Mesenchymal stem cell (in vitro differentiated cells and primary cell): ENCODE measurements around the gene FAM187B.

Source experiments
- DNase-seq: peaks from one replicate; pipeline ENCODE4 v3.0.0-alpha.2; 2013
- H2AFZ ChIP-seq: one replicate; pipeline ENCODE4 v1.6.1; 2013; ENCODE audit warnings: low read depth, mild to moderate bottlenecking, control low read depth, inconsistent platforms, low read length, moderate library complexity
- H2AK5ac ChIP-seq: 2 replicates; pipeline ENCODE4 v1.6.1; 2013; ENCODE audit warnings: low read length, moderate library complexity, mild to moderate bottlenecking, inconsistent platforms; ENCODE audit not compliant: severe bottlenecking
- H2BK120ac ChIP-seq: one replicate; pipeline ENCODE4 v1.6.1; 2013; ENCODE audit warnings: low read depth, mild to moderate bottlenecking, inconsistent platforms, low read length, moderate library complexity
- H2BK12ac ChIP-seq, 2 experiments: one replicate each; pipeline ENCODE4 v1.6.1; 2013; ENCODE audit warnings: inconsistent platforms in 2 of 2, low read length in 2 of 2, mild to moderate bottlenecking in 2 of 2, moderate library complexity in 2 of 2, control low read depth in 1 of 2
- H2BK15ac ChIP-seq: one replicate; pipeline ENCODE4 v1.6.1; 2013; ENCODE audit warnings: mild to moderate bottlenecking, low read depth, inconsistent platforms; ENCODE audit not compliant: poor library complexity, severe bottlenecking
- H2BK5ac ChIP-seq: 2 replicates; pipeline ENCODE4 v1.6.1; 2013; ENCODE audit warnings: low read depth, mild to moderate bottlenecking, low read length, control low read depth, inconsistent platforms; ENCODE audit not compliant: poor library complexity, severe bottlenecking
- H3K14ac ChIP-seq, 2 experiments: one replicate each; pipeline ENCODE4 v1.6.1; 2013; ENCODE audit warnings: inconsistent platforms in 2 of 2, low read length in 2 of 2, control low read depth in 1 of 2, mild to moderate bottlenecking in 1 of 2, moderate library complexity in 1 of 2
- H3K18ac ChIP-seq, 2 experiments: one replicate each; pipeline ENCODE4 v1.6.1; 2013; ENCODE audit warnings: inconsistent platforms in 2 of 2, low read length in 2 of 2, control low read depth in 1 of 2, low read depth in 1 of 2, mild to moderate bottlenecking in 1 of 2
- H3K23ac ChIP-seq, 2 experiments: one replicate each; pipeline ENCODE4 v1.6.1; 2013; ENCODE audit warnings: inconsistent platforms in 2 of 2, low read length in 2 of 2, mild to moderate bottlenecking in 2 of 2, moderate library complexity in 2 of 2, control low read depth in 1 of 2
- H3K27ac ChIP-seq: 2 replicates; pipeline ENCODE4 v1.5.1; 2013; ENCODE audit warnings: mild to moderate bottlenecking, moderate library complexity, low read length, control low read depth, inconsistent platforms; ENCODE audit not compliant: poor library complexity, severe bottlenecking
- H3K27me3 ChIP-seq, 2 experiments: 2 replicates each; pipeline versions ENCODE4 v1.6.1 to v1.7.0; 2013; ENCODE audit warnings: low read length in 2 of 2, mild to moderate bottlenecking in 2 of 2, moderate library complexity in 2 of 2, control low read depth in 1 of 2, inconsistent platforms in 1 of 2; ENCODE audit not compliant: control insufficient read depth in 1 of 2, insufficient read depth in 1 of 2
- H3K36me3 ChIP-seq, 2 experiments: 2 replicates each; pipeline versions ENCODE4 v1.6.1 to v1.7.0; 2013; ENCODE audit warnings: low read length in 2 of 2, control low read depth in 1 of 2, inconsistent platforms in 1 of 2, low read depth in 1 of 2, mild to moderate bottlenecking in 1 of 2; ENCODE audit not compliant: insufficient read depth in 2 of 2, control insufficient read depth in 1 of 2
- H3K4ac ChIP-seq, 2 experiments: one replicate each; pipeline ENCODE4 v1.6.1; 2013; ENCODE audit warnings: inconsistent platforms in 2 of 2, low read length in 2 of 2, mild to moderate bottlenecking in 2 of 2, moderate library complexity in 2 of 2, control low read depth in 1 of 2, low read depth in 1 of 2
- H3K4me1 ChIP-seq: 2 replicates; pipeline ENCODE4 v1.6.1; 2013; ENCODE audit warnings: low read depth, low read length, control low read depth; ENCODE audit not compliant: control insufficient read depth, insufficient read depth
- H3K4me2 ChIP-seq: 2 replicates; pipeline ENCODE4 v1.6.1; 2013; ENCODE audit warnings: low read length, mild to moderate bottlenecking, inconsistent platforms; ENCODE audit not compliant: poor library complexity, severe bottlenecking
- H3K4me3 ChIP-seq, 2 experiments: 2 replicates each; pipeline versions ENCODE4 v1.5.1 to v1.7.0; 2013; ENCODE audit warnings: low read length in 2 of 2, mild to moderate bottlenecking in 2 of 2, control low read depth in 1 of 2, low read depth in 1 of 2; ENCODE audit not compliant: insufficient read depth in 1 of 2
- H3K79me1 ChIP-seq: replicated peaks from 2 replicates; pipeline ENCODE4 v1.6.1; 2013; ENCODE audit warnings: mild to moderate bottlenecking, control low read depth, low read length, inconsistent platforms; ENCODE audit not compliant: poor library complexity, severe bottlenecking
- H3K9ac ChIP-seq: 2 replicates; pipeline ENCODE4 v1.7.0; 2013; ENCODE audit warnings: mild to moderate bottlenecking, low read length, moderate library complexity
- H3K9me3 ChIP-seq: 2 replicates; pipeline ENCODE4 v1.7.0; 2013; ENCODE audit warnings: mild to moderate bottlenecking, low read length; ENCODE audit not compliant: control insufficient read depth
- H4K8ac ChIP-seq: one replicate; pipeline ENCODE4 v1.6.1; 2013; ENCODE audit warnings: inconsistent platforms, mild to moderate bottlenecking, low read length, moderate library complexity
- H4K91ac ChIP-seq: one replicate; pipeline ENCODE4 v1.6.1; 2013; ENCODE audit warnings: mild to moderate bottlenecking, low read length, inconsistent platforms
- WGBS: methylation state at CpG from one replicate; pipeline ENCODE4 v1.1.7; 2013; ENCODE audit warnings: mixed read lengths; 5-methylcytosine and 5-hydroxymethylcytosine counted together

FAM187B gene

GRCh38 chr19:35249848-35250711 lies 21.5 kb upstream of the FAM187B start:
- Histone ChIP-seq H2BK120ac (no peak overlapping the region), H2AK5ac (no peak overlapping the region), H3K79me1 (no peaks in the 10 kb centered on the region), H2BK15ac (no peak overlapping the region), H3K14ac (peak overlapping the region in 1 of 2 experiments; percentile 9), H3K4ac (no peak overlapping the region), H3K9me3 (peaks cover 4% of the 10 kb centered on the region), H4K8ac (no peak overlapping the region), H3K27ac (no peak overlapping the region), H4K91ac (no peak overlapping the region), H3K36me3 (no peaks in the 10 kb centered on the region), H2BK12ac (no peak overlapping the region), H3K23ac (no peak overlapping the region), H3K4me1 (peaks cover 19% of the 10 kb centered on the region), H2AFZ (no peak overlapping the region), H3K4me2 (no peak overlapping the region), H2BK5ac (no peak overlapping the region), H3K27me3 (peaks cover 45 to 67% of the 10 kb centered on the region in 2 experiments), H3K18ac (no peak overlapping the region), H3K9ac (no peak overlapping the region), H3K4me3 (no peak overlapping the region)
- 87% methylated on average over 34 of the region's 34 CpGs for WGBS
- no peak for DNase-seq

GRCh38 chr19:35249146-35249847 lies 20.8 kb upstream of the FAM187B start:
- no peak overlapping the region for H3K4ac ChIP-seq
- no peak overlapping the region for H2BK5ac ChIP-seq
- H2BK15ac ChIP-seq = no peak overlapping the region
- H3K18ac ChIP-seq = no peak overlapping the region
- no peak overlapping the region for H4K8ac ChIP-seq
- peaks cover 19% of the 10 kb centered on the region for H3K4me1 ChIP-seq
- H3K14ac ChIP-seq = no peak overlapping the region
- H2BK120ac ChIP-seq = no peak overlapping the region
- H2AK5ac ChIP-seq = no peak overlapping the region
- no peaks in the 10 kb centered on the region for H3K36me3 ChIP-seq
- 4% methylated on average over 28 of the region's 39 CpGs for WGBS
- H2AFZ ChIP-seq = no peak overlapping the region
- DNase-seq = no peak
- H3K27me3 ChIP-seq = peaks cover 45 to 63% of the 10 kb centered on the region in 2 experiments
- H3K4me3 ChIP-seq = no peak overlapping the region
- H2BK12ac ChIP-seq = no peak overlapping the region
- H3K9me3 ChIP-seq = peaks cover 10% of the 10 kb centered on the region
- H4K91ac ChIP-seq = no peak overlapping the region
- no peak overlapping the region for H3K9ac ChIP-seq
- H3K23ac ChIP-seq = no peak overlapping the region
- H3K4me2 ChIP-seq = peak overlapping the region; percentile 11
- H3K27ac ChIP-seq = no peak overlapping the region
- no peaks in the 10 kb centered on the region for H3K79me1 ChIP-seq

DNA sequence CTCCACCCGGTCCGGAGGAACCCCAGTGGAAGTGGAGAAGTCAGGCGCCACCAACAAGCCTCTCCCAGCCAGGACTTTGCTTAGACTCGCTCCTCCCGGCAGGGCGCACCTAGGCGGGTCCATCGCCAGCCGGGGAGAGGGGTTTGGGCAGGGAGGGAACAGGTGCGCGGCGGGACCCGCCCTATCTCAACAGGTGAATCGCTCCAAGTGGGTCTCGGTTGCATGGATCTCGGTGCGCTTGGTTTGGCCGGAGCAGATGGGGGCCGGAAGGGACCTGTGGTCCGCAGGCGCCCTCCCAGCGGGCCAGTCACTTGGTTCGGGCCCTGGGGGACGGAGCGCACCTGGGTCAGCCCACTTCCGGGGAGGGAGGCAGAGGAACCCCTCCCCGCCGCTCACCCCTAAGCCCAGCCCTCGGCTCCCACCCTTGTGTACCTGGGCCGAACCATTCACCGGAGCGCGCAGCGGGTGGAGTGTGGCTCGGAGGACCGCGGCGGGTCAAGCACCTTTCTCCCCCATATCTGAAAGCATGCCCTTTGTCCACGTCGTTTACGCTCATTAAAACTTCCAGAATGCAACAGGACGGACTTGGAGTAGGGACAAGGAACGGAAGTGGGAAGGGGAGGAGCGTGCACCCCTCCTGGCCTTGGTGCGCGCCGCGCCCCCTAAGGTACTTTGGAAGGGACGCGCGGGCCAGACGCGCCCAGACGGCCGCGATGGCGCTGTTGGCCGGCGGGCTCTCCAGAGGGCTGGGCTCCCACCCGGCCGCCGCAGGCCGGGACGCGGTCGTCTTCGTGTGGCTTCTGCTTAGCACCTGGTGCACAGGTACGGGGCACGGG lies 20.0 kb upstream of the FAM187B start, which contains the start of gene LSR:
Gene LSR (plus strand): TSS at position 693 of the 836 bp plus-strand sequence. CDS start 21 bp downstream, at position 714.
- Histone ChIP-seq H3K9ac (no peak within 1 kb of the TSS), H3K9me3 (peaks cover 10% of the 10 kb centered on the region), H2BK120ac (no peak within 1 kb of the TSS), H3K18ac (no peak within 1 kb of the TSS), H2BK15ac (no peak within 1 kb of the TSS), H2BK5ac (no peak within 1 kb of the TSS), H2AFZ (no peak within 1 kb of the TSS), H3K4ac (no peak within 1 kb of the TSS), H3K23ac (peak within 1 kb of the TSS in 1 of 2 experiments; percentile 10), H2BK12ac (no peak within 1 kb of the TSS), H3K27me3 (peaks cover 45 to 63% of the 10 kb centered on the region in 2 experiments), H3K14ac (no peak within 1 kb of the TSS), H2AK5ac (no peak within 1 kb of the TSS), H4K91ac (no peak within 1 kb of the TSS), H3K36me3 (no peaks in the 10 kb centered on the region), H3K4me2 (peak within 1 kb of the TSS; percentile 11), H4K8ac (no peak within 1 kb of the TSS), H3K4me1 (peaks cover 17% of the 10 kb centered on the region), H3K4me3 (peak within 1 kb of the TSS in 1 of 2 experiments; percentile 49), H3K27ac (no peak within 1 kb of the TSS), H3K79me1 (no peaks in the 10 kb centered on the region)
- WGBS = under 1% methylated on average over 65 of the region's 69 CpGs
- DNase-seq = no peak
